T-helper 17 cell (primary cell): ENCODE results near the gene OPN3. TPM values are rescaled to one million over a fixed set of nuclear protein-coding genes. Genes with fewer than 3 reads are reported as not detected.
"Not testable (repeated sequence)": the region's sequence is repeated elsewhere in the genome, so short reads cannot be mapped to it uniquely, and the experiment has no call there.

Experiments
- ATAC-seq: fragments of 150-1000 bp; cut with Tn5 transposase; 2 replicates; pipeline ENCODE4 v1.10.0; 2021; ENCODE audit warnings: mild to moderate bottlenecking, moderate library complexity
- DNase-seq, 3 donors: peaks; one replicate each; pipeline versions ENCODE4 v3.0.0 to v3.0.0-alpha.2; 2020 to 2021
- H3K9me3 ChIP-seq: one replicate; pipeline ENCODE4 v1.7.0; 2013; ENCODE audit warnings: low read length, mild to moderate bottlenecking; ENCODE audit not compliant: control insufficient read depth, poor library complexity, severe bottlenecking
- H3K27ac Mint-ChIP-seq: one replicate; pipeline ENCODE4 v1.8.0; 2022; ENCODE audit warnings: mild to moderate bottlenecking, moderate library complexity, mixed read lengths
- H3K27me3 Mint-ChIP-seq: one replicate; pipeline ENCODE4 v1.8.0; 2022; ENCODE audit warnings: mixed read lengths
- H3K36me3 Mint-ChIP-seq: one replicate; pipeline ENCODE4 v1.8.0; 2022; ENCODE audit warnings: low read depth, mixed read lengths
- H3K4me1 Mint-ChIP-seq: one replicate; pipeline ENCODE4 v1.8.0; 2022; ENCODE audit warnings: mild to moderate bottlenecking, mixed read lengths
- H3K4me3 Mint-ChIP-seq: one replicate; pipeline ENCODE4 v1.8.0; 2022; ENCODE audit warnings: mild to moderate bottlenecking, moderate library complexity, mixed read lengths
- total RNA-seq, 4 donors: library from RNA in 2 of 4; stranded (reverse) in 2 of 4; gene quantifications; one replicate each; pipeline ENCODE4 v1.2.3 and lab custom pipeline; 2022 to 2026

OPN3 gene
- total RNA-seq, 2 donors from 2014 or later = 3.7 to 3.9 TPM

GRCh38 chr1:241660424-241660972 is 20.3 kb upstream of the OPN3 start:
- no peak overlapping the region for H3K4me3 Mint-ChIP-seq
- peaks cover 43% of the 10 kb centered on the region for H3K27me3 Mint-ChIP-seq
- ATAC-seq (no peak), DNase-seq (no peak)
- H3K36me3 Mint-ChIP-seq = peaks cover 5% of the 10 kb centered on the region
- no peaks in the 10 kb centered on the region for H3K4me1 Mint-ChIP-seq
- H3K9me3 ChIP-seq = no peaks in the 10 kb centered on the region
- H3K27ac Mint-ChIP-seq = no peak overlapping the region

- not testable (repeated sequence) for H3K4me1 Mint-ChIP-seq, ATAC-seq, DNase-seq, H3K36me3 Mint-ChIP-seq, H3K4me3 Mint-ChIP-seq, H3K9me3 ChIP-seq, H3K27ac Mint-ChIP-seq
- peaks cover 37% of the 10 kb centered on the region for H3K27me3 Mint-ChIP-seq
These were observed 18.8 kb upstream of the OPN3 start for GRCh38 chr1:241659016-241659415.

- no peaks in the 10 kb centered on the region for H3K9me3 ChIP-seq
- ATAC-seq (no peak), DNase-seq (no peak)
- Mint-ChIP-seq H3K27me3 (peaks cover 33% of the 10 kb centered on the region), H3K4me1 (no peaks in the 10 kb centered on the region), H3K27ac (no peak overlapping the region), H3K4me3 (no peak overlapping the region), H3K36me3 (peaks cover 5% of the 10 kb centered on the region)
These were observed 18.1 kb upstream of the OPN3 start for GRCh38 chr1:241658081-241658793.

- Mint-ChIP-seq H3K27me3 (peaks cover 25% of the 10 kb centered on the region), H3K4me1 (no peaks in the 10 kb centered on the region), H3K36me3 (peaks cover 5% of the 10 kb centered on the region), H3K4me3 (no peak overlapping the region), H3K27ac (no peak overlapping the region)
- no peaks in the 10 kb centered on the region for H3K9me3 ChIP-seq
- no peak for ATAC-seq
- no peak for DNase-seq
These were observed 14.5 kb upstream of the OPN3 start for GRCh38 chr1:241654641-241655040.

GRCh38 chr1:241654019-241654418 is 13.8 kb upstream of the OPN3 start:
- H3K9me3 ChIP-seq = no peaks in the 10 kb centered on the region
- ATAC-seq = no peak
- peaks cover 25% of the 10 kb centered on the region for H3K27me3 Mint-ChIP-seq
- DNase-seq = no peak
- H3K27ac Mint-ChIP-seq = no peak overlapping the region
- peaks cover 5% of the 10 kb centered on the region for H3K36me3 Mint-ChIP-seq
- no peak overlapping the region for H3K4me3 Mint-ChIP-seq
- no peaks in the 10 kb centered on the region for H3K4me1 Mint-ChIP-seq

- H3K4me1 Mint-ChIP-seq = no peaks in the 10 kb centered on the region
- H3K9me3 ChIP-seq = no peaks in the 10 kb centered on the region
- peaks cover 5% of the 10 kb centered on the region for H3K36me3 Mint-ChIP-seq
- no peak within 1 kb of the TSS for H3K4me3 Mint-ChIP-seq
- no peak for DNase-seq
- H3K27me3 Mint-ChIP-seq = peaks cover 19% of the 10 kb centered on the region
- ATAC-seq = no peak
- no peak within 1 kb of the TSS for H3K27ac Mint-ChIP-seq
These were observed 11.8 kb upstream of the OPN3 start, which contains the start of gene WDR64 for GRCh38 chr1:241652012-241652411. TSS of gene WDR64 (plus strand) at chr1:241652281. CDS start at chr1:241652485, 204 bp downstream.

GRCh38 chr1:241648159-241648558 is 8.0 kb upstream of the OPN3 start:
- H3K9me3 ChIP-seq = no peaks in the 10 kb centered on the region
- no peak for DNase-seq
- Mint-ChIP-seq H3K4me1 (no peaks in the 10 kb centered on the region), H3K27ac (no peak overlapping the region), H3K4me3 (no peak overlapping the region), H3K27me3 (no peaks in the 10 kb centered on the region), H3K36me3 (no peaks in the 10 kb centered on the region)
- no peak for ATAC-seq

- no peak overlapping the region for H3K27ac Mint-ChIP-seq
- no peaks in the 10 kb centered on the region for H3K36me3 Mint-ChIP-seq
- H3K4me1 Mint-ChIP-seq = no peaks in the 10 kb centered on the region
- no peaks in the 10 kb centered on the region for H3K27me3 Mint-ChIP-seq
- DNase-seq = no peak
- no peak for ATAC-seq
- no peaks in the 10 kb centered on the region for H3K9me3 ChIP-seq
- H3K4me3 Mint-ChIP-seq = no peak overlapping the region
These were observed 7.5 kb upstream of the OPN3 start for GRCh38 chr1:241647658-241648057.

- ATAC-seq (no peak), DNase-seq (no peak)
- H3K9me3 ChIP-seq = no peaks in the 10 kb centered on the region
- Mint-ChIP-seq H3K4me1 (no peaks in the 10 kb centered on the region), H3K27ac (no peak overlapping the region), H3K27me3 (no peaks in the 10 kb centered on the region), H3K4me3 (no peak overlapping the region), H3K36me3 (no peaks in the 10 kb centered on the region)
These were observed 6.0 kb upstream of the OPN3 start for GRCh38 chr1:241646201-241646600.

GRCh38 chr1:241645199-241645598 is 5.0 kb upstream of the OPN3 start:
- Mint-ChIP-seq H3K4me3 (no peak overlapping the region), H3K4me1 (peaks cover 3% of the 10 kb centered on the region), H3K36me3 (no peaks in the 10 kb centered on the region), H3K27me3 (no peaks in the 10 kb centered on the region), H3K27ac (no peak overlapping the region)
- H3K9me3 ChIP-seq = no peaks in the 10 kb centered on the region
- DNase-seq (no peak), ATAC-seq (no peak)

- ATAC-seq (no peak), DNase-seq (no peak)
- H3K9me3 ChIP-seq = no peaks in the 10 kb centered on the region
- H3K27me3 Mint-ChIP-seq = no peaks in the 10 kb centered on the region
- peaks cover 4% of the 10 kb centered on the region for H3K4me1 Mint-ChIP-seq
- no peak overlapping the region for H3K27ac Mint-ChIP-seq
- no peaks in the 10 kb centered on the region for H3K36me3 Mint-ChIP-seq
- H3K4me3 Mint-ChIP-seq = no peak overlapping the region
These were observed 4.1 kb upstream of the OPN3 start for GRCh38 chr1:241644259-241644658.

GRCh38 chr1:241642593-241642944 is 2.4 kb upstream of the OPN3 start:
- no peak overlapping the region for H3K27ac Mint-ChIP-seq
- DNase-seq = no peak
- H3K4me3 Mint-ChIP-seq = no peak overlapping the region
- H3K36me3 Mint-ChIP-seq = no peaks in the 10 kb centered on the region
- no peaks in the 10 kb centered on the region for H3K9me3 ChIP-seq
- H3K27me3 Mint-ChIP-seq = no peaks in the 10 kb centered on the region
- H3K4me1 Mint-ChIP-seq = peaks cover 13% of the 10 kb centered on the region
- no peak for ATAC-seq

- H3K9me3 ChIP-seq = no peaks in the 10 kb centered on the region
- Mint-ChIP-seq H3K4me1 (peaks cover 16% of the 10 kb centered on the region), H3K27me3 (no peaks in the 10 kb centered on the region), H3K4me3 (no peak overlapping the region), H3K27ac (no peak overlapping the region), H3K36me3 (no peaks in the 10 kb centered on the region)
- ATAC-seq (no peak), DNase-seq (no peak)
These were observed 1.8 kb upstream of the OPN3 start for GRCh38 chr1:241641773-241642592.
